HG02938 (cell line): ENCODE results near the gene SHROOM4.

Source experiments
- ATAC-seq: cut with Tn5 transposase; IDR thresholded peaks from one replicate; pipeline ENCODE4 v1.9.1; 2021; ENCODE audit warnings: mild to moderate bottlenecking, moderate library complexity; ENCODE audit not compliant: unreplicated experiment

The SHROOM4 gene

GRCh38 chrX:50627696-50628095 lies 186.3 kb downstream of the SHROOM4 start:
- no peak for ATAC-seq

DNA sequence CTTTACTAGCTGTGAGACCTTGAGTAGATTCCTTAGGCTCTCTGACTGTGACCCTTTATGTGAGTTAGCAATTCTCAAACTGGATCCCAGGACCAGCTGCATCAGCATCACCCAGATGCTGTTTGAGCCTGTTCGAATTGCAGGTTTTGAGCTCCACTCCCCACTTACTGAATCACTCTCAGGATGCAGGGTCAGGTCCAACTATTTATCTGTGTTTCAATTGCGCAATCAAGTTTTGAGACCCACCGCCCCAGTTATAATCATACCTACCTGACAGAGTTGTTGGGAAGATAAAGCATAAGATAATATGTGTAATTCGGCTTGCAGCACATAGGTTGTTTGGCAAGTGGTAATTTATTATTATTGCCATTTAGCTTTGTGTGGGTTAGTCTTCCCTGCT lies 187.6 kb downstream of the SHROOM4 start:
- no peak for ATAC-seq

GRCh38 chrX:50622751-50623150 lies 191.2 kb downstream of the SHROOM4 start:
- ATAC-seq, result no peak

GRCh38 chrX:50618788-50619558 lies 195.0 kb downstream of the SHROOM4 start:
- no peak for ATAC-seq

DNA sequence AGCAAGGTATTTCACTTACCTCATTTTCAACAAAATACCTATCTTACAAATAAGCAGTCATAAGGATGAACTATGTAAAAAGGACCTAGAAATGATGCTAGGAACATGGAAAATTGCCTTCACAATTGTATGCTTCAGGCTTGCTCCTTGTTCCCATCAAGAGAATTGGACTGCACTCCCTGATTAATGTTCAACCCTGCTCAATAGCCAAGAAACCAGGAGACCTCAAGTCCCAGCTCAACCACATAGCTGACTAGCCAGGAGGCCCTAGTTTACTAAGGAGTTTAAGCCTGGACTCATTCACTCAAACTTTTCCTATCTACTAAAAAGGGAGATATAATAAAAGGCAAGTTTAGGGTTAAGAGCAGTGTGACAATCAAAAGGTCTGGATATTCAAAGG lies 196.8 kb downstream of the SHROOM4 start:
- no peak for ATAC-seq

- ATAC-seq, result no peak
Measured at GRCh38 chrX:50615570-50616158, 198.3 kb downstream of the SHROOM4 start.

GRCh38 chrX:50614460-50614859 lies 199.5 kb downstream of the SHROOM4 start:
- ATAC-seq, result no peak

GRCh38 chrX:50613846-50614245 lies 200.1 kb downstream of the SHROOM4 start:
- ATAC-seq, result no peak

DNA sequence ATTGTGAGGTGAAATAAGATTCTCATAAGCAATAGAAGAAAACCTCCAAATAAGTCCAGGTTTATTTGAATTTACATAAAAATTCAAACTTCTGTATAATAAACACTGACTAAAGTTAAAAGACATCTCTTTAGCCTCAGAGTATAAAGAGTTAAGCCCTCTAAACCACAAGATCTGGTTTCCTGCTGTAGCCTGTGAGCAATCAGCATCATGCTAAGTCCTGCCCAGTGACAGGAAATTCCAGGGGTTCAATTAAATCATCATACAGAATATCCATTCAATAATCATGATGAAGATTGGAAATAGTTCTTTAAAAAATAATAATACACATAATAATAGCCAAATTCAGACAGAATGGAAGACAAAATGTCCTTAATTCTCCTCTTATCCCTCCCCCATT lies 204.2 kb downstream of the SHROOM4 start:
- no peak for ATAC-seq

DNA sequence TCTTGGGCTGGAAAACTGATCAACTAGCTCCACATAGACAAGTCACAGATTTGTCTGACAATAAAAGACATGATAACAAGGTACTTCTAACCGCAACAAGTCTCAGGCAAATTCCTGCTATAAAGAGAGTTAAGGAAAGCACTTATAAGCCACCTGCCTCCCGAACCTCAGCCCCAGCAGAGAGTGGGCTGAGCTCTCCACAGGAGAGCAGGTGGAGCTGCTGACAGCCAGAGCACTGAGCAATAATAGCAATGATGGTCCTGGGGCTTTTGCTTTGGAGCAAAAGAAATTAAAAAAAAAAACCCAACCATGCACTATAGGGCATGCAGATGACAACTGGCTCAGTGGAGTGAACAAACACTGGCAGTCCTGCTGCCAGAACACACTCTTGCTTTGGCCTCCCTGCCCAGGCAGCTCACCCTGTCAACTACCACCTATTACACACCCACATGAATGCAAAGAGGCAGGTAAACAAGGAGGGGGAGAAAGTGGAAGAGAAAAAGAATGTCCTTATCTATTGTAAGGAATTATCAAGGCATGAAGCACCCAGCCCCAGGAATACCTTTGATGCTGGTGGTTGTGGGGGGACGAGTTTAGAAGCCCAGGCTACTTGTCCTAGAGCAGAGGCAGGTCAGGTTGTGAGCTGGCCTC lies 207.6 kb downstream of the SHROOM4 start:
- no peak for ATAC-seq

DNA sequence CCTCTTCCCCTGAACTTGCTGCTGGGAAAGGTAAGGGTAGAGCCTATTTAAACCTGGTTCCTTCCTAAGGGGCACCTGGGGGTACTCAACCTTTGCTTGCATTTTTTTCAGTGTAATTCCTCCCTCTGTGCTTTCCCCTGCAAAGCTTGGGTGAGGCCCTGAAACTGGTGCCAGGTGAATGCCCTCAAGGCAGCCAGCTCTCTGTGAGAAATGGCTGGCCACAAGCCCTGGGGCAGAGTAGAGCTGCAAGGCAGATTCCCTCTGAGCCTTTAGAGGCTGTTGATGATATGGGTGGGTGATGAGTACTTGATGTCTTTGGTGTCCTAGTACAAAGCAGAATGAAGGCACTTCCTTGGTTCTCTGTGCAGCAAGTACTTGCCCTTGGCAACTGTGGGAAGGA lies 217.9 kb downstream of the SHROOM4 start:
- no peak for ATAC-seq

DNA sequence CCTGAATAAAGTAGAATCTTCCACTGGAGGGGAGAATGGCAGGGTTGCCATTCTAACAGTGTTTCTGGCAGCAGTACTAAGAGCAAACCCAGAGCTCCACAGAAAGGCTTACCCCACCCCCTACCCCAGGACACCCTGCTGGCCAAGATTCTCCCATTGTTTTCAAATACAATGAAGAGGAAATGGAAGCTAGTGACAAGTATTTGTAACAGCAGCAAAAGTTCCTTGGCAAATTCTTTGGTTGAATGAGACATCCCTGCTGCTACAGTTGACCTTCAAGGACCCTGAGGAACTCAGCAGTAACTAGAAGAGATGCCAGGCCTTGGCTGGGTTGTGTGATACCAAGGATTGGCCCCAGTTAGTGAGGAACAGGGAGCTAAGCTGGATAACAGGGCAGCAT lies 219.2 kb downstream of the SHROOM4 start:
- ATAC-seq, result no peak

GRCh38 chrX:50586980-50587379 lies 227.0 kb downstream of the SHROOM4 start:
- no peak for ATAC-seq

DNA sequence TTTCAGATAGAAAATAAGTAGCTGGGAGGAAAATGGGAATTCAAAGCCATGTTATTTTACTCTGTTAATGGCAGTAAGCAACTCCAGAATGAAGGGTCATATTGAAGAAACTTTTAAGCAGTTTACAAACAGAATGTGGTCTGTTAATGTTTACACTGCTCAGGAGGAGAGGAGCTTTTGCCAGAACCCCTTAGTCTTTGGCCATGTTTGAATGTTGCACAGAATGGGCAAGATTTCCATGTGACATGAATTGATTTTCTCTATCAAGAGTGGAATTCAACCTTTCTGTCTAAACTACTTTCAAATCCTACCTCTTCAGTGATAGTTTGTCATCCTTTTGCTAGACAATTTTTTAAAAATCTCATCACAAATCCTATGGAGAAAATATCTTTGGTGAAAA lies 227.6 kb downstream of the SHROOM4 start:
- ATAC-seq, result no peak

GRCh38 chrX:50581405-50581804 lies 232.6 kb downstream of the SHROOM4 start:
- ATAC-seq, result no peak

- no peak for ATAC-seq
Measured at GRCh38 chrX:50579955-50580354, 234.0 kb downstream of the SHROOM4 start.

DNA sequence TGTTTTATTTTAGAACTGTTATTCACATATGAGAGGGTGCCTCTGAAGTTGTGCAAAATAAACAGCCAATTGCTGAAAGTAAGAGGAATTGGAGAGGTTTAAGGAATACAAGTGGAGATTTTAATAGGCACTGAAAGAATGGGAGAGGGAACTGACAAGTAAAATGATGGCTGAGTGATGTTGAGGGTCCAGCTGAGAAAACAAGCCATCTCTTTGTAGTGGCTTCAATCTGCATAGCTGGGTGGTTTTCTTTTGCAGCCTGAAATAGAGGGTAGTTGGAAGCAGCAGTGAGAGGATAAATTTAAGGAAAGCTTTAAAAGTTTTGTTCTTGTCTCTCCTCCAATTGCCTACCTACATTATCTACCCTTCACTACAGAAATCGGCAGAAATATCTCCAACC lies 236.7 kb downstream of the SHROOM4 start:
- no peak for ATAC-seq

- ATAC-seq, result no peak
Measured at GRCh38 chrX:50567636-50568035, 246.4 kb downstream of the SHROOM4 start.

DNA sequence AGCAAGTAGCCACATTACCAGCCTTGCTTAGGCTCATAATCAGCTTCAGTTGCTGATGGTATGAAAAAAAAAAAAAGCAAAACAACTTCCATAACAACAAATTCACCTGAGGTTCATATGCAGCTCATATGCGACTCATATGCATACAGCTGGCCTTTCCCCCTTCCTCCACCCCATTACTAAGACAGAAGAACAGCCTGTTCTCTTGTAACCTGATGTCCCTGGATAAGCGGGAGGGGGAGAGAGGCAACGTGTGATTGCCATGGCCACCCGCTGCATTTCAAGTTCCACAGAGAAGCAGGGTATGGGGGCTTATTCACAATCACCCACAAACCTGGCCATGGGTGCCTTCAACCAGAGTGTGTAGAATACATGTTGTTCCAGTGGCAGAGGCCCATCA lies 248.3 kb downstream of the SHROOM4 start:
- no peak for ATAC-seq
